Fibroblast of pulmonary artery (primary cell): ENCODE measurements around the gene HRK.

ENCODE experiments used
- DNase-seq: peaks from one replicate; pipeline ENCODE4 v3.0.0-alpha.2; 2010; ENCODE audit warnings: low read depth
- H3K4me3 ChIP-seq: replicated peaks from 2 replicates; pipeline ENCODE4 v1.5.1; 2011; ENCODE audit warnings: low read depth, mild to moderate bottlenecking, control low read depth, low read length, moderate library complexity
- CTCF ChIP-seq: IDR thresholded peaks from 2 replicates; pipeline ENCODE4 v1.5.1; 2011; ENCODE audit warnings: mild to moderate bottlenecking, control low read depth, low read length, inconsistent platforms; ENCODE audit errors: missing control alignments

The HRK gene

GRCh38 chr12:116922194-116922897 is 41.1 kb upstream of the HRK start:
- H3K4me3 ChIP-seq = no peak overlapping the region
- TF ChIP-seq CTCF = no peak
- DNase-seq = no peak

- no peak for TF ChIP-seq CTCF
These were observed 39.7 kb upstream of the HRK start for GRCh38 chr12:116920939-116921338.

GRCh38 chr12:116919706-116920485 is 38.7 kb upstream of the HRK start:
- no peak overlapping the region for H3K4me3 ChIP-seq
- DNase-seq = no peak
- TF ChIP-seq CTCF = no peak

More at GRCh38 chr12:116920939-116921338, 39.7 kb upstream of the HRK start:
- DNase-seq = no peak
- H3K4me3 ChIP-seq = no peak overlapping the region

- TF ChIP-seq CTCF = no peak
- H3K4me3 ChIP-seq = no peak overlapping the region
- no peak for DNase-seq
These were observed 38.0 kb upstream of the HRK start for GRCh38 chr12:116919247-116919661.

- H3K4me3 ChIP-seq = no peak overlapping the region
- DNase-seq = no peak
- no peak for TF ChIP-seq CTCF
These were observed 37.2 kb upstream of the HRK start for GRCh38 chr12:116918464-116918863.

- peak; percentile 67 for DNase-seq
These were observed 35.5 kb upstream of the HRK start for GRCh38 chr12:116916714-116917114.

More at GRCh38 chr12:116916714-116917114, 35.5 kb upstream of the HRK start:
- peak; percentile 5 for TF ChIP-seq CTCF
- no peak overlapping the region for H3K4me3 ChIP-seq
